ENCODE data around the gene PCNT. TPM values are rescaled to one million over a fixed set of nuclear protein-coding genes. Genes with fewer than 3 reads are reported as not detected.

The PCNT gene
- total and polyA plus RNA-seq, 2 of the 8 experiments (the other 6 are each of a cell fraction or from before 2014, with no cell fraction given) = 9.9 to 45.1 TPM

- Histone ChIP-seq H2BK120ac (replicated peaks; ENCODE audit: low read depth, low read length) (no peak overlapping the region), H4K8ac (ENCODE audit: extremely low read depth, insufficient read depth, low read length) (no peak overlapping the region), H2AK5ac (ENCODE audit: low read depth, low read length) (no peak overlapping the region), H2AFZ (ENCODE audit: low read length) (no peak overlapping the region), H3K4ac (replicated peaks; ENCODE audit: insufficient read length, low read depth, low read length) (no peak overlapping the region), H2BK20ac (ENCODE audit: low read length) (no peak overlapping the region), H3K9me3 (ENCODE audit: insufficient read depth in 2 of 2, low read depth in 1 of 2, low read length in 1 of 2) (no peaks in the 10 kb centered on the region), H2BK15ac (ENCODE audit: low read length) (no peak overlapping the region), H3K18ac (ENCODE audit: extremely low read depth, low read length) (no peak overlapping the region), H3K4me2 (ENCODE audit: insufficient read depth in 1 of 2, low read depth in 2 of 2, low read length in 2 of 2) (no peak overlapping the region), H3K14ac (ENCODE audit: insufficient read length) (no peak overlapping the region), H3K27me3 (replicated peaks in 1 of 4; ENCODE audit: control insufficient read depth in 3 of 4, extremely low read depth in 1 of 4, insufficient read depth in 3 of 4, low read length in 3 of 4) (no peaks in the 10 kb centered on the region), H2BK12ac (ENCODE audit: low read depth, low read length) (no peak overlapping the region), H4K20me1 (replicated peaks in 1 of 2; ENCODE audit: control insufficient read depth in 1 of 2, insufficient read depth in 2 of 2, low read length in 2 of 2) (peaks cover 0 to 3% of the 10 kb centered on the region in 2 experiments), H3K56ac (replicated peaks; ENCODE audit: insufficient read length, low read depth, low read length) (no peak overlapping the region), H3K23me2 (ENCODE audit: low read depth, low read length) (no peaks in the 10 kb centered on the region), H3K36me3 (ENCODE audit: control insufficient read depth in 2 of 4, insufficient read depth in 4 of 4, low read length in 3 of 4) (peaks cover 2 to 12% (median 6%) of the 10 kb centered on the region in 4 experiments; a peak in 5 of 8 replicates), H3K79me1 (ENCODE audit: low read depth, low read length) (no peaks in the 10 kb centered on the region; the same call in 1 of the 2 replicates), H4K91ac (replicated peaks; ENCODE audit: insufficient read length, low read length) (no peak overlapping the region), H2BK5ac (ENCODE audit: low read depth, low read length) (no peak overlapping the region), H3K4me3 (ENCODE audit: extremely low read depth in 1 of 4, insufficient read depth in 2 of 4, low read depth in 3 of 4, low read length in 4 of 4) (no peak overlapping the region), H3K4me1 (replicated peaks in 1 of 4; ENCODE audit: control insufficient read depth in 3 of 4, insufficient read depth in 4 of 4, low read length in 3 of 4) (no peaks in the 10 kb centered on the region), H3K79me2 (ENCODE audit: control insufficient read depth in 1 of 2, insufficient read depth in 2 of 2, low read length in 2 of 2) (no peaks in the 10 kb centered on the region), H4K5ac (ENCODE audit: insufficient read length, low read depth, low read length) (no peak overlapping the region), H3K9ac (replicated peaks in 1 of 4; ENCODE audit: extremely low read depth in 1 of 4, low read depth in 3 of 4, low read length in 3 of 4) (no peak overlapping the region), H3K23ac (ENCODE audit: insufficient read length) (no peak overlapping the region), H3K27ac (ENCODE audit: low read depth, low read length) (no peak overlapping the region)
- DNase-seq (ENCODE audit: low read depth in 1 of 2, low spot score in 2 of 2) = no peak
- ChIA-PET POLR2A (ENCODE audit: partially characterized antibody) (no interaction called here), CTCF (ENCODE audit: partially characterized antibody) (no interaction called here)
- no peak for FAIRE-seq
- 70% methylated on average over 13 of the region's 13 CpGs; no CpG with 5 or more reads in 1 of the 2 experiments for WGBS, 2 experiments (ENCODE audit: extremely low coverage in 1 of 2, insufficient coverage in 1 of 2, insufficient read length in 1 of 2, insufficient replicate concordance in 2 of 2, low coverage in 1 of 2, low lambda C conversion rate in 2 of 2, missing lambda C conversion rate in 1 of 2)
- TF ChIP-seq TCF12 (IDR thresholded peaks at IDR 0.05; ENCODE audit: low read depth, low read length) (no peak), RNF2 (IDR thresholded peaks at IDR 0.05; ENCODE audit: borderline replicate concordance, low read depth, low read length, missing control alignments, poor library complexity, severe bottlenecking) (no peak), JUND (IDR thresholded peaks at IDR 0.05; ENCODE audit: low read length) (no peak), NANOG (IDR thresholded peaks at IDR 0.05; ENCODE audit: insufficient read depth, low read depth, low read length, poor library complexity, severe bottlenecking) (no peak), TAF7 (optimal IDR thresholded peaks at IDR 0.05; ENCODE audit: borderline replicate concordance, low read depth, low read length) (no peak), TEAD4 (IDR thresholded peaks at IDR 0.05; ENCODE audit: low read depth, low read length) (no peak), BACH1 (IDR thresholded peaks at IDR 0.05; ENCODE audit: low read length) (no peak), SP1 (IDR thresholded peaks at IDR 0.05; ENCODE audit: low read depth, low read length) (no peak), KDM4A (IDR thresholded peaks at IDR 0.05; ENCODE audit: low read depth, low read length, severe bottlenecking) (no peak), GABPA (IDR thresholded peaks at IDR 0.05; ENCODE audit: borderline replicate concordance, insufficient read depth, low read length) (no peak)
These were observed 69.0 kb downstream of the PCNT start for GRCh38 chr21:46392921-46393320.
